Posterior vena cava (tissue), 2 donors: ENCODE measurements around the gene ATP5MK. TPM values are rescaled to one million over a fixed set of nuclear protein-coding genes. Genes with fewer than 3 reads are reported as not detected.
A peak's percentile ranks its signal among the peaks of the same experiment; 100 is the strongest.
"Not testable (repeated sequence)": the region's sequence is repeated elsewhere in the genome, so short reads cannot be mapped to it uniquely, and the experiment has no call there.

Experiments used
- DNase-seq: peaks from one replicate; pipeline ENCODE4 v3.0.0-alpha.2; 2020; ENCODE audit warnings: low spot score
- intact Hi-C, 2 donors: fragments of 100-400 bp; cut with DNase I; formaldehyde crosslinking; loops; one replicate each; pipeline versions ENCODE4 v1.14.1 to v1.14.2; 2022 to 2023
- long read RNA-seq, 2 donors: library from polyadenylated mRNA; unstranded; transcript quantifications; one replicate each; pipeline ENCODE4 v2.0.0, GENCODE V29; 2020 to 2021
- total RNA-seq, 2 donors: library from RNA; stranded (reverse); fragmentation: NEBNext Ultra II Directional; extraction: Animal tissue kit (Norgen Biotek cat#: 25700); gene quantifications; one replicate each; pipeline ENCODE4 v1.2.1, GENCODE V29; 2021
- donor health status: DM: yes; HTN: yes; CAD: no.
- donor health status: DM: yes; HTN: yes; CAD: no.

The ATP5MK gene
- 100 to 1,000 TPM; 350 to 362 TPM for total RNA-seq
- long read RNA-seq, donor 1, transcript ATP5MD-201 (4 exons, 364 nt), result major isoform, 23 of 26 reads
- long read RNA-seq, donor 1, partial matches to known transcripts, result 0 of 26 reads
- long read RNA-seq, donor 1, other reads (novel, unspliced or antisense), result 0 of 26 reads
- long read RNA-seq, donor 2, transcript ATP5MD-201 (4 exons, 364 nt), result major isoform, 25 of 30 reads
- long read RNA-seq, donor 2, partial matches to known transcripts, result 2 of 30 reads
- long read RNA-seq, donor 2, other reads (novel, unspliced or antisense), result 0 of 30 reads

GRCh38 chr10:103396067-103396788 lies at the start of gene ATP5MK, which contains the start of gene PDCD11:
Gene ATP5MK (minus strand): TSS chr10:103396475. CDS start chr10:103392457, 4,018 bp downstream.
Gene PDCD11 (plus strand): TSS chr10:103396626. CDS start chr10:103398427, 1,801 bp downstream.
- intact Hi-C loops, result no loop called here
- peak; percentile 99 for DNase-seq

GRCh38 chr10:103445366-103445765 lies 49.1 kb upstream of the ATP5MK start:
- intact Hi-C loops, result no loop called here
- no peak for DNase-seq

GRCh38 chr10:103444478-103444877 lies 48.2 kb upstream of the ATP5MK start:
- DNase-seq, result no peak
- intact Hi-C loops, result no loop called here

- no peak for DNase-seq
- intact Hi-C loops, result no loop called here
Observed at GRCh38 chr10:103443475-103444185, 47.4 kb upstream of the ATP5MK start.

- intact Hi-C loops, result no loop called here
- peak; percentile 89 for DNase-seq
Observed at GRCh38 chr10:103442031-103442461, 45.8 kb upstream of the ATP5MK start.

- intact Hi-C loops, result no loop called here
- DNase-seq, result no peak
Observed at GRCh38 chr10:103441611-103442010, 45.3 kb upstream of the ATP5MK start.

GRCh38 chr10:103441206-103441605 lies 44.9 kb upstream of the ATP5MK start:
- intact Hi-C loops, result no loop called here
- no peak for DNase-seq

GRCh38 chr10:103440416-103440815 lies 44.1 kb upstream of the ATP5MK start:
- no peak for DNase-seq
- intact Hi-C loops, result no loop called here

GRCh38 chr10:103439776-103440175 lies 43.5 kb upstream of the ATP5MK start:
- intact Hi-C loops, result no loop called here
- DNase-seq, result no peak

GRCh38 chr10:103433858-103434257 lies 37.6 kb upstream of the ATP5MK start:
- intact Hi-C loops, result no loop called here
- DNase-seq, result peak; percentile 89

- DNase-seq, result no peak
Observed at GRCh38 chr10:103431902-103432301, 35.6 kb upstream of the ATP5MK start.

GRCh38 chr10:103429647-103430046 lies 33.4 kb upstream of the ATP5MK start:
- no peak for DNase-seq
- intact Hi-C loops, result no loop called here

More at GRCh38 chr10:103431902-103432301, 35.6 kb upstream of the ATP5MK start:
- intact Hi-C loops, result no loop called here

- DNase-seq, result no peak
- intact Hi-C loops, result no loop called here
Observed at GRCh38 chr10:103428989-103429643, 32.8 kb upstream of the ATP5MK start.

GRCh38 chr10:103427866-103428265 lies 31.6 kb upstream of the ATP5MK start:
- intact Hi-C loops, result no loop called here
- DNase-seq, result no peak

GRCh38 chr10:103423748-103424147 lies 27.5 kb upstream of the ATP5MK start:
- intact Hi-C loops, result no loop called here
- DNase-seq, result no peak

- DNase-seq, result no peak
- intact Hi-C loops, result loop anchor here in 1 of 2 donors (5.0 kb wide), 1 partner anchor 68 kb away; no protein-coding TSS in a partner anchor
Observed at GRCh38 chr10:103419101-103419500, 22.8 kb upstream of the ATP5MK start.

- no peak for DNase-seq
- intact Hi-C loops, result loop anchor here (2.0 to 5.0 kb wide), 2 partner anchors 69 to 70 kb away; no protein-coding TSS in a partner anchor
Observed at GRCh38 chr10:103417601-103418000, 21.3 kb upstream of the ATP5MK start.

GRCh38 chr10:103417148-103417469 lies 20.8 kb upstream of the ATP5MK start:
- intact Hi-C loops, result loop anchor here (2.0 to 5.0 kb wide), 2 partner anchors 70 kb away; no protein-coding TSS in a partner anchor
- DNase-seq, result not testable (repeated sequence)

- DNase-seq, result no peak
Observed at GRCh38 chr10:103416436-103417147, 20.3 kb upstream of the ATP5MK start.

More at GRCh38 chr10:103416436-103417147, 20.3 kb upstream of the ATP5MK start:
- intact Hi-C loops, result loop anchor here (2.0 to 5.0 kb wide), 2 partner anchors 70 to 71 kb away; no protein-coding TSS in a partner anchor
